Activated CD4-positive, alpha-beta T cell treated with anti-CD3 and anti-CD28 coated beads for 24 hours (primary cell): ENCODE measurements around the gene ADISSP.
A peak's percentile ranks its signal among the peaks of the same experiment; 100 is the strongest.

Experiments
- DNase-seq, 2 donors: peaks; one replicate each; pipeline ENCODE4 v3.0.0-alpha.2; 2020; ENCODE audit warnings: low read depth in 2 of 2

ADISSP gene

GRCh38 chr20:3767427-3768341 lies at the start of gene ADISSP:
Gene ADISSP (minus strand): TSS chr20:3767753. CDS start chr20:3760100, 7,653 bp downstream.
- DNase-seq, result peak; percentile 92 to 96

DNA sequence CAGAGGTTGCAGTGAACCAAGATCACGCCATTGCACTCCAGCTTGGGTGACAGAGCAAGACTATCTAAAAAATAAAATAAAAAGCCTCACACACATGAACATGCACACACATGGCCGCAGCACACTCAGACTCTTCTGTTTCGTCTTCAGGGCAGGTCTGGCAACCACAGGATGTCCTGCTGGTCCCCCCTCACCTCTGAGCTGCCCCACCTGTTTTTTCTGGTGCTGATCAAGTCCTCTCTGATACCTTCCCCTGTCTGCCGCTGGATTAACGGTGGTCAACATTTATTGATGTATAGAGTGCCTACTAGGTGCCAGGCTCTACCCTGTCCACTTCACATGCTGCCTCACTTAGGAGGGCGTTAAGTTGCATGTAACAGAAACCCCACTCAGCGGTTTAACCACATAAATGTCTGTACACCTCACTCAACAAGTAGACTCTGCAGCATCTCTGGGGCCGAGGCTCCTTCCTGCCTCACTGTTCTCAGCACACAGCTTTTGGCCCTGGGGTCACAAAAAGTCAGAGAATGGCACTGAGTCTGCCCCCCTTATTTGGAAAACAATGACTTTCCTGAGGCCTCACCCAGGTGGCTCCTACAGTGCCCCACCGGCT lies 48.3 kb upstream of the ADISSP start:
- no peak for DNase-seq

DNA sequence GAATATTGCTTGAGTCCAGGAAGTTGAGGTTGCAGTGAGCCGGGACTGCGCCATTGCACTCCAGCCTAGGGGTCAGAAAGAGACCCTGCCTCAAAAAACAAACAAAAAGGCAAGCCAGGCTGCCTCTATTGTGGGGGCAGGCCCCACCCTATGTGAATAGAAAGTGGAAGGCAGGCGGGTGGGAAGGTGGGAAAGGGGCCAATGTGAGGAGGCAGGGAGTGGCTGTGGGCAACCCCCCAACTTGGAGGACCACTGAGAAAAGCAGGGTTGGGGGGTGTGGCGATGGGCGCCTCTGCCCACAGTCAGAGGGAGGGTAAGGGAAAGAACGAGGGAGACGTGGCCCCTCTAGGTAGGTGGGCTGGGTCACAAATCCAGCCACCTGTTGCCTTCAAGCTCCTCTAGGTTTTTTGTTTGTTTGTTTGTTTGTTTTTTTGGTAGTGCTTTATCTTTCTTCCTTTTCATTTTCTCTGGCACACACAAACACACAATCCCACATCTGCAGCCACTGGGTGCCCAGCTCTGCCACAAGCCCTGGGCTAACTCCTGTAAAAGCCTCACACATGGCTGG lies 47.5 kb upstream of the ADISSP start:
- no peak for DNase-seq

GRCh38 chr20:3813848-3814581 lies 46.5 kb upstream of the ADISSP start:
- DNase-seq, result no peak

GRCh38 chr20:3812975-3813847 lies 45.7 kb upstream of the ADISSP start:
- no peak for DNase-seq

DNA sequence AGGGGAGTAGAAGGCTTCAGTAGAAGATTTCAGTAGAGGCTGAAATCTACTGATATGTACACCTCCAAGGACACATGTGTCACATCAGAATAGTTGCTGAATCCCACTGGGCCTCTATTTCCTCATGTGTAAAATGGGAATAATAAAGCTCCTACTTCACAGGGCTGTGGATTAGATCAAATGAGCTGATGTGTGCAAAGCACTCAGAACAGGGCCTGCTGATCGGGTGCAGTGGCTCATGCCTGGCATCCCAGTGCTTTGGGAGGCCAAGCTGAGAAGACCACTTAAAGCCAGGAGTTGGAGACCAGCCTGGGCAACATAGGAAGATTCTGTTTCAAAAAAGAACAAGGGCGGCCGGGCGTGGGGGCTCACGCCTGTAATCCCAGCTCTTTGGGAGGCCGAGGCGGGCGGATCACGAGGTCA lies 44.7 kb upstream of the ADISSP start:
- DNase-seq, result no peak

DNA sequence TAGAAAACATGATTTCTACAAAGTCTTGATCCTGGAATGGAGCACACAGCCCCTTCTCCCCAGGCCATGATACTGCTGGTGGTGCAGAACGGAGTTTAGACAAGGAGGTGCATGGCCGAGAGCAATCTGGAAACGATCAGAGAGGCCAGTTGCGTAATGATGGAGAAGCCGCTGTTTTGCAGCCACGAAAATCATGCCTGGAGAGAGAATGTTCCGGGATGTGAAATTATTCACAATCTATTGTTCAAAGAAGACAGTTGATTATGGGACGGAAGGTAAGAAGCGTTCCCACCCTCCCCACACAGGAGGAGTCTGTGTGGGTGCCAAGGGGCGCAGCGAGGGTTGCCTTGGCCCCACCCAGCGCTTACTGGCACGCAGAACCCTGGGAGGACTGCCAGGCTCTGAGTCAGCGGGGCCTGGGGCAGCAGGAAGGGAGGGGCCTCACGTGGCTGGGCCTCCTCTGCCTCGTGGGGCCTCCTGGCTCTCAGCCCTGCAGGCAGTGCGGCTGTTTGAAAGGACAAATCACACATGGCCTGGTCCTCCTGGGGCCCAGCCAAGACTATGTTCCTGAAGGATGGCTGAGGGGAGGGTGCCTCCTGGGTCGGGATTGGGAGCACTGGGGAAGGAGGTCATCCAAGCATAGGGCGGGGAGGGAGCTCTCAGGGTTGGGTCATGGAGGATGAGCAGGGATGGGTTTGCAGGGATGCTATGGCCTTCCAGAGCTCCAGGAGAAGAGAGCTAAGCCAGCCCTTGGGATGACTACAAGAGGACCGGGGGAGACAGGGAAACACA lies 44.1 kb upstream of the ADISSP start:
- peak; percentile 84 to 91 for DNase-seq

DNA sequence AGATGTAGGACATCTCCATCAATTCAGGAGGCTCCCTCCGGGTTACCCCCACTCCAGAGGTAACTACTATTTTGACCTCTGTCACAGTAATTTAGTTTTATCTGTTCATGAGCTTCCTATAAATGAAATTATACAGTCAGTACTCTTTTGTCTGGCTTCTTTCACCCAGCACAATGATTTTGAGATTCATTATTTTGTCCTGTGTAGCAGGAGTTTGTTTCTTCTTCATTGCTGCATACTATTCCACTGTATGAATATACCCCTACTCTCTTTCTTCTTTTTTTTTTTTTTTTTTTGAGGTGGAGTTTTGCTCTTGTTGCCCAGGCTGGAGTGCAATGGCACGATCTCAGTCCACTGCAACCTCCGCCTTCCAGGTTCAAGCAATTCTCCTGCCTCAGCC lies 41.0 kb upstream of the ADISSP start:
- DNase-seq, result no peak

DNA sequence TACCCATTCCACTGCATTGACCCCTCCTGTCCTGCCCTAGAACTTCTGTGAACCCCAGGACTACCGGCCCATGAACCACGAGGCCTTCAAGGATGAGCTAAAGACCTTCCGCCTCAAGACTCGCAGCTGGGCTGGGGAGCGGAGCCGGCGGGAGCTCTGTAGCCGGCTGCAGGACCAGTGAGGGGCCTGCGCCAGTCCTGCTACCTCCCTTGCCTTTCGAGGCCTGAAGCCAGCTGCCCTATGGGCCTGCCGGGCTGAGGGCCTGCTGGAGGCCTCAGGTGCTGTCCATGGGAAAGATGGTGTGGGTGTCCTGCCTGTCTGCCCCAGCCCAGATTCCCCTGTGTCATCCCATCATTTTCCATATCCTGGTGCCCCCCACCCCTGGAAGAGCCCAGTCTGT lies 37.2 kb upstream of the ADISSP start:
- no peak for DNase-seq

GRCh38 chr20:3804254-3804751 lies 36.8 kb upstream of the ADISSP start:
- DNase-seq, result no peak

DNA sequence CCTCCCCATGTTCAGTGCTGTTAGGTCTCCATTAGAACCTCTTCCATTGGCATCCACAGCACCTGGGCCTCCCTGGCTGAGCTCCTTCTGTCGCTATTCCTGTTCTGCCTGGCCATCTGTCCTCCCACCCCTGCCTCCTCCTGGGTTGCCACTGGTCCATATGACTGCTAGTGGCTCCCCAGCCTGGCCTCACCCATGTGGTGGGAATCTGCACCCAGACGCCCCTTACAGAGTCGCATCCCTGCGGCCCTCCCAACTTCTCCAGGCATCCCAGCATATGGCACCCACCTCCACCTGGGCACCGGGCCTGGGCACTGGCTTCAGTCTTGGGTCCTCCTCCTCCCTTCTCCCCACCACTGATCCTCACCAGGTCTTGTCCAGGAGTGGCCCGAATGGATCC lies 36.3 kb upstream of the ADISSP start:
- no peak for DNase-seq

DNA sequence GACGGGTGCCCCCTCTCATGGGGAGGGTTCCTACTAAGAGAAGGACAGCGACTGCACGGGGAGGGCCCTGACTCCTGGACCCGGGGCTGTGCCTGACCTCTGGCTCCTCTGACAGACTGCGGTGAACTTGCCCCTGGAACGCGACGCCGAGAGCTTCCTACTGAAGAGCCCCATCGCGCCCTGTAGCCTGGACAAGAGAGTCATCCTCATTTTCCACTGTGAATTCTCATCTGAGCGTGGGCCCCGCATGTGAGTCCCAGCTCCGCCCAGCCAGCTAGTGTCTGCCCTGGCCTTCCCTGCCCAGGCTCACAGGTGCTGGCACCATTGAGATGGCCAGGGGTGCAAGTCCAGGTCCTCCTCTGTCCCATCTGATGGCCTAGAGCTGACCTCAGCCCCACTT lies 35.7 kb upstream of the ADISSP start:
- DNase-seq, result no peak

GRCh38 chr20:3802524-3803239 lies 35.1 kb upstream of the ADISSP start:
- no peak for DNase-seq

- no peak for DNase-seq
These were observed 34.3 kb upstream of the ADISSP start for GRCh38 chr20:3801846-3802245.

- DNase-seq, result no peak
These were observed 33.7 kb upstream of the ADISSP start for GRCh38 chr20:3801299-3801698.

DNA sequence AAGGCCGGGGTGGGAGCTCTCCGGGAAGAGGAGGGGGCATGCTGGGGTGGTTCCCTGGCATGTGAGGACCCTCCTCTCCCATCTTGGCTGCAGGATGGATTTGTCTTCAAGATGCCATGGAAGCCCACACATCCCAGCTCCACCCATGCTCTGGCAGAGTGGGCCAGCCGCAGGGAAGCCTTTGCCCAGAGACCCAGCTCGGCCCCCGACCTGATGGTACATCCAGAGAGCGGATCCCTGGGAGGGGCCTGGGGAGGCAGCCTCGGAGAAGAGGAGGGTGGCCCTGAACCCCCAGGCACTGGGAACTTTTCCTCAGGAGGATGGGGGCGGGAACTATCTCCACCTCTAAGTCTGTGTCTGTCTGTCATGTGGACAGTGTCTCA lies 33.3 kb upstream of the ADISSP start:
- DNase-seq, result no peak

DNA sequence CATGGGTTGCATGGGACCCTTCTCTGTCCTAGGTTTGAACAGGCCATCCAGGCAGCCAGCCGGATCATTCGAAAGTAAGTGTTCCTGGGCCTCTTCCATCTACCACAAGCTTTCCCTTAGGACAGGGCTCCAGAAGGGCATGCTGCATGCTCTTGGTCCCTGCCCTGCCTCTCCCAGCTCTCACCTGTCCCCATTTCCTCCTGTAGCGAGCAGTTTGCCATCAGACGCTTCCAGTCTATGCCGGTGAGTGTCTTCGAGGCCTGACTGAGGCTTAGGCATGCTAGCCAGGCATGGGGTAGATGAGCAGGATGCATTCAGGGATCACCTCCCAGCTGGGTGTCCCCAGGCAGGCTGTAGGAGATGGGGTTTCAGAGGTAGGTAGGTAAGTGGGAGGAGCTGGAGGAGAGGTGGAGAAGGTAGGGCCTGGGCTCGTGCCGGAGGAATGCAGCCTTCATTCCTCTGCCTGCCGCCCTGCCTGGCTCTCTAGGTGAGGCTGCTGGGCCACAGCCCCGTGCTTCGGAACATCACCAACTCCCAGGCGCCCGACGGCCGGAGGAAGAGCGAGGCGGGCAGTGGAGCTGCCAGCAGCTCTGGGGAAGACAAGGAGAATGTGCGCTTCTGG lies 32.8 kb upstream of the ADISSP start:
- DNase-seq, result no peak

DNA sequence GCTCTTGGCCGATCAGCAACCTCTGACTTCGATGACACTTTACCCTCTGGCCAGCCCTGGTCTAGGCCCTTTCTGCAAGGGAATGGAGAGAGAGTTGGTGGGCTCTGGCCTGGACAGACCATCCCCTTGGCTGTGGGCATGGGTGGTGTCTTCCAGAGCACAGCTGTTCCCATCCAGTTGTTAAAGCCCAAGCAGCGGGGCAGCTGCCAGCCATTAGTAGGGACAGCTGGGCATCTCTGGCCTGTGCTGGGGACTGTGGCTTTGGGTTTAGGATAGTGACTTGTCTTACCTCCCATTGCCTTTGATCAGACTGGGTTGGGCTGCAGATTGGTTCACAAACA lies 31.3 kb upstream of the ADISSP start:
- no peak for DNase-seq

DNA sequence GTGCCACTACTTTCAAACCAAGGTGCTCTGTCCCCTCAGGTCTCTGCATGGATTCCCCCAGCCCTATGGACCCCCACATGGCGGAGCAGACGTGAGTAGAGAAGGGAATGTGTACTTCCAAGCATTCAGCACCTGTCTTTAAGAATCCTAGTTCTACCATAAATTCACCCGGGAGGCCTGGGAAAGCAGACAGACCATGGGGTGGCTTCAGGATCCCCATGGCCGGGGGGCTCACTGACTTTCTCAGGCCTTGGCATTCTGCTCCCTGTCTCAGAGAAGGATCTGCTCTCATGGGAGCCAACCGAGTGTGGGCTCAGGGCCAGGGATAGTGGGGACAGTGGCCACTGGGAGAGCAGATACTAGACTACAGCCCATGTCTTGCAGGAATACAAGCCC lies 30.8 kb upstream of the ADISSP start:
- DNase-seq, result no peak
